Skin epidermis (tissue), 12 donors: ENCODE data around the gene ATP6V1D.
"Not testable (repeated sequence)": the region's sequence is repeated elsewhere in the genome, so short reads cannot be mapped to it uniquely, and the experiment has no call there.

Source experiments
- H3K27ac ChIP-seq, 21 experiments: fragments of 200-600 bp; sonication (generic) in 11 of 21; one replicate each; pipeline ENCODE4 v1.5.0; 2020; ENCODE audit warnings: mild to moderate bottlenecking in 3 of 21, inconsistent platforms in 2 of 21, moderate library complexity in 2 of 21
- H3K4me3 ChIP-seq, 7 experiments: fragments of 200-600 bp; sonication (generic) in 2 of 7; one replicate each; pipeline ENCODE4 v1.5.0; 2020; ENCODE audit warnings: inconsistent platforms in 2 of 7, mild to moderate bottlenecking in 2 of 7, moderate library complexity in 1 of 7

The ATP6V1D gene

DNA sequence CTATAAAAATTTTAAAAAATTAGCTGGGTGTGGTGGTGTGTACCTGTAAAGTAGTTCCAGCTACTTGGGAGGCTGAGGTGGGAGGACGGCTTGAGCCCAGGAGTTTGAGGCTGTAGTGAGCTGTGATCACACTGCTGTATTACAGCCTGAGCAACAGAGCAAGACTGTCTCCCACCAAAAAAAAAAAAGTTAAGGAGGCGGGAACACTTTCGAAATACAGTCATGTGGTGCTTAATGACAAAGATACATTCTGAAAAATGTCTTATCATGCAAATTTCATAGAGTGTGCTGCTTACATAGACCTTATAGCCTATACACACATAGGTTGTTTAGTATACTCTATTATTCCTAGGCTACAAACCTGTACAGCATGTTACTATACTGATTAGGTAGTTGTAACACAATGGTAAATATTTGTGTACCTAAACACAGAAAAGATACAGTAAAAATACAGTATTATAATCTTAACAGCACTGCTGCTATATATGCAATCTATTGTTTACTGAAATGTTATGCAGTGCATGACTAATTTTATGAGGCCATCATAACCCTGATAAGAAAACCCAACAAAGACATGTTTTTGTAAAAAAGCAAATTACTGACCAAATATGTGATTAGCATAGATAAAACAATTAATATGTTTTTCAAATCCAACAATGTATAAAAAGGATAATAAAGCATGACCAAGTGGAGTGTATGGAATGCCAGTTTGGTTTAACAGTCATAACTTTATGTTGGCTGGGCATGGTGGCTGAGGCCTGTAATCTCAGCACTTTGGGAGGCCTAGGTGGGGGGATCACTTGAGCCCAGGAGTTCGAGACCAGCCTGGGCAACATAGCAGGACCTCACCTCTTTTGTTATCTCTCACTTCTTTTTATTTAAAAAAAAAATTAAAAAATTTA lies 11.9 kb upstream of the ATP6V1D start:
- Histone ChIP-seq H3K4me3 (no peak overlapping the region), H3K27ac (no peak overlapping the region)

DNA sequence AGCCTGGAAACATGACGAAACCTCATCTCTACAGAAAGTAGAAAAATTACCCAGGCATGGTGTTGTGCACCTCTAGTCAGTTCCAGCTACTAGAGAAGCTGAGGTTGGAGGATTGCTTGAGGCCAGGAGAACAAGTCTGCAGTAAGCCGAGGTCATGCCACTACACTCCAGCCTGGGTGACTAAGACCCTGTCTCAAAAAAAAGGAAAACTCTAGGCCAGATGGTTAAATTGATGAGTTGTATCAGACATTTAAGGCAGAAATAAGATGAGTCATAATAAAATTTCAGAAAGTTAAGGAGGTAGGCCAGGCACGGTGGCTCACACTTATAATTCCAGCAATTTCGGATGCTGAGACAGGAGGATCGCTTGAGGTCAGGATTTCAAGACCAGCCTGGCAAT lies 11.2 kb upstream of the ATP6V1D start:
- H3K27ac ChIP-seq: peak overlapping the region in 1 of 21 experiments; percentile 5
- H3K4me3 ChIP-seq: no peak overlapping the region

DNA sequence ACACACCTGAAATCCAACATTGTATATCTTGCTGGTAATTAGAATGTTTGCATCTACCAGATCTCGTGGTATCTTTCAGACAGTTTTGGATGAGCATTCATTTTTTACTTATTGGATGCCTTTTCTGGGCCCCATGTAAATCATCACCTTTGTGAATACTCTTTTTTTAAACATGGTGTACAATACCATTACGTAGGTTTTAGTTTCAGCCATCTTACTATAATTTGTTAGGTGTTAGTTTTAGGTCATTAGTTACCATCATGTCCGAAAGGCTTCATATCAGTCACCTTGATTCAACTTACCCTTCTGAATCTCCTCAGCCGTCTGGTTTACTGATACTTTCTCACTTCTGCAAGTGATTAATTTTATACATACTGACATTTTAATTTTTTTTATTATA lies 5.9 kb upstream of the ATP6V1D start:
- no peak overlapping the region for H3K27ac ChIP-seq

DNA sequence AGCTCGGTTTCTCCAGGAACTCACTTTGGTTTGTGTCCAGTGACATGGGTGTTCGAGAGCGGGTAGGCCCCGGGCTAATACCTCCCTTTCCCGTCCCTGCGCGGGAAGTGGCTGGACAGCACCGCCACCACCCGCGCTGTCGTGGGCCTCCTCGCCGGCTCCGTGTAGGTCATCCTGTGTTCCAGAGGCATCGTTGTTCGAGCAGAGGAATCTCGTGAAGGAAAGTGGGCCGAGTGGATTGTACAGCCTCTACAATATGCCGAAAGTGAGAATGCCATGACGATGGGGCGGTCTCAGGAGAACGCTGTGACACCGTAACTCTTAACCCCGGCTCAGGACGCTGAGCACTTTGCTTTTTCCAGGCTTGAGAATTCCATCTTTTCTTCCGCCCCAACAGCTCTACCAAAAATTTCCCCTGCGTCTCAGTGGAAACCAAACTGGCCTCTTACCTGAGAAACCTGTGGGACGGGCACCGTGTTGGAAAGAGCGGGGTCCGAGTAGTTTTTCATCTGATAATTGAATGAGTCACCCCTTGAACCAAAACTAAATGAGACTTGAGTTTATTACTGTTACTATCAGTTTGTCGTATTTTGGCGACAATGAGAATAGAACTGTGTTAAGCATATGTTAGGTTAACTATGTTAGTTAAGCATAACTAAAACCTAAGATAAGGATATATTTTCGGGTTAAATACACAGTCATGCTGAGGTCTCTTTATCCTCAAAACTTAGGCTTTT lies 1.0 kb upstream of the ATP6V1D start:
- Histone ChIP-seq H3K4me3 (peak overlapping the region; percentile 65 to 93 (median 86)), H3K27ac (peak overlapping the region; percentile 76 to 99 (median 97))

More for the DNA sequence above, 5.9 kb upstream of the ATP6V1D start:
- H3K4me3 ChIP-seq: no peak overlapping the region

DNA sequence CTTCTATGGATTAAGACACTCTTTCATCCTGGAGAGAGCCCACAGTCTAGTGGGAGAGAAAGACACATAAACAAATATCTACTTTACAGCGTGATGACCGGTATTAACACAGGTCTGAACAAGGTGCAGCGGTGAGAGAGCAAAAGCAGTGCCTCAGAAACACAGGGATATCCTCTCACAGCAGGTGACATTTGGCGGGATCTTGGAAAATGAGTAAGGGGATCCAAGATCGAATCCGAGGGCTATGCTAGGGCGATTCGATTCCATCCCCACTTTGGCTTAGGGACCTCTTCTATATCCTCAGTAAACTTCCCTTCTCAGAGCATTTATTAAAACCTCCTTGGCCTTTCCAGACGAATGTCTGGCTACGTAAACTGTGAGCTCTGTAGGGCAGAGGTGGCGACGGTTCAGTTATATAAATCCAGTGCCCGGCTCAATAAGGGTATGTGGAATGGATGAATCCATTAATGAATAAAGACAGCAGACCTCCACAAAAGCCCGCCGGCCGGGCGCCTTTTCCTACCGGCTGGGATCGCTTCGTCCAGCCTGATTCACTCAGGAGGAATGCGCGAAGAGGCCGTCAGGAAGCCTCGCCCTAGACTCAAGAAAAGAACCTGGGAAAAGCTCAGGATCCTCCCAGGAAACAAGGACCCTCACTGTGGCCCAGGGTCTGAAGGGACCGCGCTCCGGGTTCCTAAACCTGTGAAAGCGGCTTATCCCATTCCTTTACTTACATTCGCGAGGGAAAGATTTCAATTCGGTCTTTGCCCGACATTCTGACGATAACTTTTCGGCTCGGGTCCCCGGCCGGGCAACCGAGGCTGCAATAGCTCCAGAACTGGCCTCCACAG lies 455 bp downstream of the ATP6V1D start:
- H3K4me3 ChIP-seq: peak overlapping the region; percentile 65 to 93 (median 72)
- peak overlapping the region; percentile 74 to 99 (median 97) for H3K27ac ChIP-seq

DNA sequence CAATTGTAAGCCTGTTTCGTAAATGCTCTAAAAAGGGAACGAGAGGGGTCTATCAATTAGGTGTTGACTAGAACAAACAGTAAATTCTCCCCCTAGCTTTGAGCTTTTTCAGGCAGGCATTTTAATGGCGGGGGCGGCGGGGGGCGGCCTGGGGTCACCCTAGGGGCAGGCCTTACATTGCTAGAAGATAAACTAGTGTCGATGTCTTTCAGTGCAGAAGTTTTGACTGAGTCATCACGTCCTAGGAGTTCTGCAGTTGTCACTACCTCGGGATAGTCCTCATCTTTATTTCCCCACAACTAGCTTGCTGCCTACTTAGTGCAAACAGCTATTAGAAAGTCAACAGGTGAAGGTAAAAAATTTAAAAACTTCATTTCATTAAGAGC lies 1.6 kb downstream of the ATP6V1D start:
- peak overlapping the region in 1 of 21 experiments; percentile 1 for H3K27ac ChIP-seq
- peak overlapping the region in 2 of 7 experiments; percentile 86 to 93 for H3K4me3 ChIP-seq

DNA sequence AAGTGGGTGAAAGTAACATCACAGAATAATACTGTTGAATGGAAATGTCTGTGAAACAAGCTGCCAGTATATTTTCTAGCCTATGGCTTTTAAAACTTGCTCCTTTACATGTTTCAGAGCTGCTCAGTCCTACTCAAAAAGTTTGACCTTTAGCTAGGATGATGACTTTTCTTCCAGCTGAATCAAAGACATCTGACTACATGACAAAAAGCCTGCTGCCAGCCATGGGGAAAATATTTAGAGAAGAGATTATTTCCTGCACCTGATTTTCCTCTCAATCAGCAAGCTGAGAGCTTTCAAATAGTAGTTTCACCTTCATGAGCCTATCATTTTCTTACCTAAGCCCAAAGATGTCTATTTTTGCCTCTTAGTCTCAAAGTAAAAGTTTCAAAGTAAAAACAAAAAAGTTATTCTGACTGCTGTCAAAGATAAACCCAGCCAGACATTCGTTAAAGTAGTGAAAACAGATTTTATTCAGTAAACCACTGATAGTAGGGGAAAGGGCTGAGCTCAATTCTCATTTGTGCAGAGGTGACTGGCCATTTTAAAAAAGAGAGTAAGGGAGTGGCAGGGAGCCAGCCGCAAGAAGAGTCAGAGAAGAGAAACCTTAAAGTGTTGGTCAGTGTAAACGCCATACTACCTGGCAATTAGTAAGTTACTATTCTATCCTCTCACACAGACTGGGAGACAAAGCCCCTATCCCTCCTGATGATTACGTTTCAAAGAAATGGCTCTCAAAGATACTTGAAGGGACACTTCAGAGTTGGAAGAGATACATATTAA lies 2.2 kb downstream of the ATP6V1D start:
- no peak overlapping the region for H3K4me3 ChIP-seq
- peak overlapping the region in 2 of 21 experiments; percentile 1 to 12 for H3K27ac ChIP-seq

DNA sequence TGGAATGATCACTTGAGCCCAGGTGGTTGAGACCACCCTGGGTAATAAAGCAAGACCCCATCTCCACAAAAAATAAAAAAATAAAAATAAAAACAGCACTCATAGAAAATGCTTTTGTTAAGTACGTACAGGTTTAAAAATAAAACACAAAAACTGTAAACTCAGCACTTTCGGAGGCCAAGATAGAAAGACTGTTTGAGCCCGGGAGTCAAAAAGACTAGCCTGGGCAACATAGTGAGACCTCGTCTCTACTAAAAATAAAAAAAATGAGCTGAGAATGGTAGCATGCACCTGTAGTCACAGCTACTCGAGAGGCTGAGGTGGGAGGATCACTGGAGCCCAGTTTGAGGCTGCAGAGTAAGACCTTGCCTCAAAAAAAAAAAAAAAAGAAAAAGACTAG lies 7.5 kb downstream of the ATP6V1D start:
- H3K4me3 ChIP-seq: no peak overlapping the region

DNA sequence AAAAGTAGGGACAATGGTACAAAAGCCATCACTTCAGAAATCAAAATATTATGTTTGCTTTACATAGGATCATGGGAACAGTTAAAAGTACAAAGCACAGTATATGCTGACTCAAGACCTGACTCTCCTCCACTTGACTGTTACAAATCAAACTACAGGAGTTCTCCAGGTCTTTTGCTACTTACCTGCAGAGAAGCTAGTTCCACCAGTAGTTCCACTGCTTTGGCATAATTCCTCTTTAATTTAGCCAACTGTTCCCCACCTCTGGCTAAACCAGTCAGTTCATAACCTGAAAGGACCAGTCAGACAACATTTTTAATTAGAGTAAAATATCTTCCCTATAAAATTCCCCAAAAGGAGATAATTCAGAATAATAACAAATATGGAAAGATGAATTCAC lies 14.0 kb downstream of the ATP6V1D start:
- peak overlapping the region in 7 of 21 experiments; percentile 2 to 71 (median 48) for H3K27ac ChIP-seq

More for the DNA sequence above, 7.5 kb downstream of the ATP6V1D start:
- no peak overlapping the region for H3K27ac ChIP-seq

DNA sequence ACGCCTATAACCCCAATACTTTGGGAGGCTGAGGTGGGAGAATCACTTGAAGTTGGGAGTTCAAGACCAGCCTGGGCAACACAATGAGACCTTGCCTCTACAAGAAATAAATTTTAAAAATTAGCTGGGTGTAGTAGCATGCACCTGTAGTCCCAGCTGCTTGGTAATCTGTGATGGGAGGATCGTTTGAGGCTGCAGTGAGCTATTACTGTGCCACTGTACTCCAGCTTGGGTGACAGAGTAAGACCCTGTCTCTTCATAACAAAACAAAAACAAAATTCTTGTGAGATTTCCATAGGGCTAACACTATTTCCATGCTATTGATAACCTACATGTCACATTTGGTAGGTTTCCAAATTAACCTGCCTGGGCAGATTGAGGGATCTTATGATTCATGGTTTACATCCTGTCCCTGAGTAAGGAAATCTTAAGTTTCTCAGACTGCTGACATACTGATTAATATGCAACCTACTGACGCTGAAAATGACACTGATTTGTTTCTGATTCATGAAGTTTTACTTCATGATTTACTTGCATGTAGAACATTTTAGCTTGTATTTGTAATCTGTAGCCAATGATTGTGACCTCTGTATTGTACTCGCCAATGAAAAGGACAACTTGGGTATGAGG lies 15.9 kb downstream of the ATP6V1D start:
- H3K4me3 ChIP-seq: no peak overlapping the region
- peak overlapping the region in 10 of 21 experiments; percentile 1 to 71 (median 35) for H3K27ac ChIP-seq

More for the DNA sequence above, 14.0 kb downstream of the ATP6V1D start:
- H3K4me3 ChIP-seq: no peak overlapping the region

DNA sequence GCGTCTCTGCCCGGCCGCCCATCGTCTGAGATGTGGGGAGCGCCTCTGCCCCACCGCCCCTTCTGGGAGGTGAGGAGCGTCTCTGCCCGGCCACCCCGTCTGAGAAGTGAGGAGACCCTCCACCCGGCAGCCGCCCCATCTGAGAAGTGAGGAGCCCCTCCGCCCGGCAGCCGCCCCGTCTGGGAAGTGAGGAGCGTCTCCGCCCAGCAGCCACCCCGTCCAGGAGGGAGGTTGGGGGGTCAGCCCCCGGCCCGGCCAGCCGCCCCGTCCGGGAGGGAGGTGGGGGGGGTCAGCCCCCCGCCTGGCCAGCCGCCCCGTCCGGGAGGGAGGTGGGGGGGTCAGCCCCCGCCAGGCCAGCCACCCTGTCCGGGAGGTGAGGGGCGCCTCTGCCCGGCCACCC lies 18.4 kb downstream of the ATP6V1D start:
- not testable (repeated sequence) for H3K27ac ChIP-seq, H3K4me3 ChIP-seq

DNA sequence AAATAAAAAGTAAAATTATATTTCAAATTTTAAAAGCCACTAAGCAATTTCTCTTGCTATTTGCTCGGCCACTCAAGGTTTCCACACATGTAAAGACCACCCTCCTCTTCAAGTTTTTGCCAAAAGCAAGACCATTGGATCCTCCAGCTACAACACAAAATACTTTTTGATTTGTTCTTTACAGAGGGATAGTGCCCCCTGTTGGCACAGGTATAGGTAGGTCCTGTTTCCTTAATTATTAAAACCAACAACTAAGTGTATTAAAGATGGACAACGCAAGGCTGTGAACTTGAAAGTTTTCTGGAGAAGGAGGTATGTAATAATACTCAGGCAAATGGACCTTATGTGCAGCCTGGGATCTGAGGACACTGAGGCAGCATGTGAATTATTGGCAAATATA lies 23.8 kb downstream of the ATP6V1D start:
- Histone ChIP-seq H3K27ac (no peak overlapping the region), H3K4me3 (no peak overlapping the region)

DNA sequence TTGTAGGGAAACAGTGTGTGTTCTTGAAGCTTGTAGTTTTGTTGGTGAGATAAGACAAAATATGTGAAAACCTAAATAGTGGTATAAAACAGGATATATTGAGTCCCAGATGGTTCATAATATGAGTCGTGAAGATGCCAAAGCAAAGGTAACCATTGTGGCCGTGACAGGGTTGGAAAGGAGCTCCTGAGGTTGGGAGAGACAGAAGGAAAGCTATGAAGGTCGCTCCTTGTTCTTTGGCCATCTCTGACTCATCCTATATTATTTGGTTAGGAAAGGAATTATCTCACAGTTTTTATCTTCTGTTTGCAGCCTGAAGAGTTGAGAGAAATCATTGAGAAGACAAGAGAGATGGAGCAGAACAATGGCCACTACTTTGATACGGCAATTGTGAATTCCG lies 27.1 kb downstream of the ATP6V1D start:
- H3K4me3 ChIP-seq: no peak overlapping the region
- H3K27ac ChIP-seq: no peak overlapping the region

DNA sequence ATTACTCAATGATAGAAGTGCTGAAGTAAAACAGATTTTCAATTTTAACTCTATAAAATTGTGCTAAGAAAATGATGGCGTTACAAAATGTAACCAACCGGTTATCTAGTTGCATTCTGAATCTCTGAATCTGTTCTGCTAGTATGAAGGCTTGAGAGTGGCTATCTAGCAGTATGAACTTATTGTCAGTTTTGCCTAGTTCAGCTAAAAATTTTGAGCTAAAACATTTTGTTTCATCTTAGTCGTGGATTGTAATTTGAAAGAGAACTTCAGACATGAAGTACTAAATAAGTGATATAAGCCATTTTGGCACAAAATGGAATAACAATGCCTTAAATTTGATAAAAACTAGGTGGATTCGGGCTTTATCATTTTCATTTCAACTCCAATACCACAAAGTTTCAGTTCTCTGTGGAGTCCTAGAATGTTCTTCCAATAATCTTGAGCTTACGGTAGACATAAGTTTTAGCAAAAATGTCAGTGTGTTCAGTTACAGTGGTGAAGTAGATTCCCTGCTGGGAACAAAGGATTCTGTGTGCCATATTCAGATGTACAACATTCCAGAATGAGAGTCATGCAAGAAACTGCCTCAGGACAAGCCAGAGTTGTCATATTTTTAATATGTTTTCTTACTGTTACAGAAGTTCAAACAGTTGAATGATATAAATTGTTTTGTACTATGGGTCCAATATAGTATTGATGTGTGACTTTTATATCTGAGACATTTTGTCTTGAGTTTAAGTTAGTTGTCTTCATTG lies 28.1 kb downstream of the ATP6V1D start:
- Histone ChIP-seq H3K4me3 (no peak overlapping the region), H3K27ac (no peak overlapping the region)

DNA sequence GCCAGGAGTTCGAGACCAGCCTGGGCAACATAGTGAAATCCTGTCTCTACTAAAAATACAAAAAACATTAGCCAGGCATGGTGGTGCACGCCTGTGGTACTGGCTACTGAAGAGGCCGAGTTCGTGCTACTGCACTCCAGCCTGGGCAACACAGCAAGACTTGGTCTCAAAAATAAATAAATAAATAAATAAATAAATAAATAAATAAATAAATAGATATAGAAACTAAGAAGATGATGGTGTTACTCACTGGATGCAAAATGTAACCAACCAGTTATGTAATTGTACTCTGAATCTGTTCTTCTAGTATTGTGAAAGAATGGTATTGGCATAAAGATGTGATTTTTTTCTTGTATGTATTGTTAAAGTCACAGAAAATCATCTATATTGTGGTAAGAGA lies 29.9 kb downstream of the ATP6V1D start:
- H3K27ac ChIP-seq: not testable (repeated sequence)

DNA sequence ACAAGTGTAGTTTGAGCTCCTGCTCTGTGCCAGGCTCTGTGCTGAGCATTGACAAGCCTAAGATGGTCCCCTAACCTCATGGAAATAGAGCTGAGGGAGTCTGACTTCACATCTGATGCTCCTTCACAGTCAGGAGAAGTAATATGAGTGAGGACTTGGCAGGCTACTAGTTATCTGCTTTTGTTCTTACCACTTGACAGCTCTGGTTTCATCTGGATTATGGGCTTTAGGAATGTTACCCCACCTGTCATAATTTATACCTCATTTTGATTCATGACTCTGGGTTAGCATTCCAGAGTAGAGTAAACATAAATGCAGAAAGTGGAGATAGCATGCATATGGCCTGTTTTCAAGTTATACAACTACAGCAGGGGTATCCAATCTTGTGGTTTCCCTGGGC lies 40.5 kb downstream of the ATP6V1D start:
- H3K4me3 ChIP-seq: no peak overlapping the region
- H3K27ac ChIP-seq: no peak overlapping the region

More for the DNA sequence above, 29.9 kb downstream of the ATP6V1D start:
- H3K4me3 ChIP-seq: not testable (repeated sequence)

DNA sequence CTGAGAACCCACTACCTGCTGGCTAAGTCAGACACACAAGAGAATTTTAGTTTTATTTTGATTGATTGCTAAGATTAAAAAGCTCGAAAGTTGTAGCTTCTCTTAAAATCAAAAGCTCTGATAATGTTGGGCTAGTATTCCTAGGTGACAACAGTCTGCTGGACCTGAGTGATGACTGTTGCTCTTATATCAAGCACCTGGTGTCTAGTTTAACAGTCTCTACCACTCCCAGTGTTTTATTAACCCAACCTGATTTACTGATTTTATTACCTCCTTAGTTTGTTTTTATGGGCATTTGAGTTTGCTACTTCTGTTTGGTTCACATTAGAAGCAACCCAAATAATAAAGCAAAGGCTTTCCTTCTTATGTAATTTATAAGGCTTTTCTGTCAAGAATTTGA lies 41.8 kb downstream of the ATP6V1D start:
- H3K27ac ChIP-seq: no peak overlapping the region
- H3K4me3 ChIP-seq: no peak overlapping the region

DNA sequence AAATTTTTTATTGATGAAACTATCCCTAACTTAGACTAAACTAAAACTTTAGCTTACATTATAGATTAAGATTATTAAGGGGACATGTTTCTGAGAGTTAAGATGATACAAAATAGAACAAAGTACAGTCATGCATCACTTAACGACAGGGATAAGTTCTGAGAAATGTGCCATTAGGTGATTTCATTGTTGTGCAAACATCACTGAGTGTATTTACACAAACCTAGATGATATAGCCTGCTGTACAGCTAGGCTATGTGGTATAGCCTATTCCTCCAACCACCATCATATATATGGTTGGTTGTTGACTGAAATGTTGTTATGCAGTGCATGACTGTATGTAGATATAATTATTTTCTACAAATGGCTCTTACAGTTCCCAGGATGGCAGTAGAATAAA lies 46.5 kb downstream of the ATP6V1D start:
- H3K27ac ChIP-seq: no peak overlapping the region
- no peak overlapping the region for H3K4me3 ChIP-seq
